Caco-2 (cell line): ENCODE results near the gene TLR8. TPM values are rescaled to one million over a fixed set of nuclear protein-coding genes. Genes with fewer than 3 reads are reported as not detected.
A peak's percentile ranks its signal among the peaks of the same experiment; 100 is the strongest.

ENCODE experiments used
- Bru-seq: library from RNA; stranded (reverse); fragments of 400-500 nt; gene quantifications from one replicate; lab custom pipeline; 2021; lab: Mats Ljungman, UMichigan
- BruChase-seq, 2 experiments: library from RNA; stranded (reverse); fragments of 400-500 nt; gene quantifications; one replicate each; lab custom pipeline; 2021; lab: Mats Ljungman, UMichigan
- BruUV-seq: library from RNA; stranded (reverse); fragments of 400-500 nt; replicated peaks from 2 replicates; lab custom pipeline; 2021; lab: Mats Ljungman, UMichigan
- CTCF ChIA-PET: fragments of 300-600 bp; sonication (Branson Sonifier 250); formaldehyde crosslinking; loops from one replicate; lab custom pipeline; 2022; ENCODE audit warnings: antibody characterized with exemption; lab: Charles Lee
- POLR2A ChIA-PET: fragments of 300-600 bp; sonication (Branson Sonifier 250); formaldehyde crosslinking; loops from one replicate; lab custom pipeline; 2022; ENCODE audit warnings: antibody characterized with exemption; lab: Charles Lee
- DNase-seq, 2 experiments: peaks; one replicate each; pipeline versions ENCODE4 v3.0.0 to v3.0.0-alpha.2; 2020 to 2022
- H3K27me3 ChIP-seq: replicated peaks from 2 replicates; pipeline ENCODE4 v1.6.0; 2011; ENCODE audit warnings: low read length; ENCODE audit not compliant: control insufficient read depth, insufficient read depth
- H3K36me3 ChIP-seq: 2 replicates; pipeline ENCODE4 v1.5.1; 2011; ENCODE audit warnings: low read length; ENCODE audit not compliant: control insufficient read depth, insufficient read depth
- H3K4me1 ChIP-seq: fragments of 250-450 bp; sonication (Bioruptor Pico); 2 replicates; pipeline ENCODE4 v1.5.1; 2020; ENCODE audit warnings: mild to moderate bottlenecking
- H3K4me3 ChIP-seq: 2 replicates; pipeline ENCODE4 v1.5.1; 2011; ENCODE audit warnings: low read depth, mild to moderate bottlenecking, control low read depth, low read length
- H3K9me3 ChIP-seq: fragments of 250-450 bp; sonication (Bioruptor Pico); 2 replicates; pipeline ENCODE4 v1.5.1; 2020; ENCODE audit warnings: mild to moderate bottlenecking, moderate library complexity
- H3K27ac Mint-ChIP-seq: one replicate; pipeline ENCODE4 v1.8.0; 2022; ENCODE audit warnings: mixed read lengths; ENCODE audit not compliant: unreplicated experiment
- H3K27me3 Mint-ChIP-seq: one replicate; pipeline ENCODE4 v1.8.0; 2022; ENCODE audit warnings: mixed read lengths; ENCODE audit not compliant: insufficient read depth, unreplicated experiment
- H3K36me3 Mint-ChIP-seq: one replicate; pipeline ENCODE4 v1.8.0; 2022; ENCODE audit warnings: mild to moderate bottlenecking, mixed read lengths; ENCODE audit not compliant: insufficient read depth, unreplicated experiment
- H3K4me1 Mint-ChIP-seq: one replicate; pipeline ENCODE4 v1.8.0; 2022; ENCODE audit warnings: low read depth, mixed read lengths; ENCODE audit not compliant: unreplicated experiment
- H3K4me3 Mint-ChIP-seq: one replicate; pipeline ENCODE4 v1.8.0; 2022; ENCODE audit warnings: mild to moderate bottlenecking, moderate library complexity, mixed read lengths; ENCODE audit not compliant: unreplicated experiment
- H3K9me3 Mint-ChIP-seq: one replicate; pipeline ENCODE4 v1.8.0; 2022; ENCODE audit warnings: mixed read lengths; ENCODE audit not compliant: unreplicated experiment
- intact Hi-C: fragments of 100-400 bp; cut with micrococcal nuclease; formaldehyde crosslinking; loops from one replicate; pipeline ENCODE4 v1.10.0; 2022; ENCODE audit not compliant: unreplicated experiment
- long read RNA-seq: library from polyadenylated mRNA; stranded (forward); transcript quantifications from one replicate; pipeline ENCODE4 v2.0.0, GENCODE V29; 2022
- total RNA-seq: library from RNA; stranded (reverse); gene quantifications from 2 replicates; pipeline ENCODE4 v1.2.3, GENCODE V29; 2022
- TF ChIP-seq, protein P1 (sequence below), 2 experiments: fragments of 200-600 bp in 1 of 2; IDR thresholded peaks; 1 replicate in 1 of 2; 2 replicates in 1 of 2; pipeline versions ENCODE4 v1.5.1 to v1.8.0; 2011 to 2022; ENCODE audit warnings: antibody characterized with exemption in 1 of 2, control low read depth in 1 of 2, inconsistent platforms in 1 of 2, low read depth in 1 of 2, low read length in 1 of 2, mild to moderate bottlenecking in 1 of 2, moderate library complexity in 1 of 2; ENCODE audit not compliant: insufficient read depth in 1 of 2, severe bottlenecking in 1 of 2, unreplicated experiment in 1 of 2

Gene TLR8
- total RNA-seq (not detected in 2 replicates), Bru-seq, nascent RNA (percentile 5 among the genes with signal in this experiment), BruChase-seq, experiment 1, labeled RNA remaining after a 2-hour chase (percentile 9 among the genes with signal in this experiment), BruChase-seq, experiment 2, labeled RNA remaining after a 6-hour chase (not detected)
- long read RNA-seq: 0 reads

- Mint-ChIP-seq H3K4me3 (no peak within 1 kb of the TSS), H3K27me3 (no peaks in the 10 kb centered on the region), H3K9me3 (no peaks in the 10 kb centered on the region), H3K36me3 (no peaks in the 10 kb centered on the region), H3K27ac (no peak within 1 kb of the TSS), H3K4me1 (no peaks in the 10 kb centered on the region)
- ChIA-PET CTCF (no interaction called here), POLR2A (no interaction called here)
- no peak for DNase-seq
- no TSS peak for BruUV-seq
- Histone ChIP-seq H3K27me3 (no peaks in the 10 kb centered on the region), H3K36me3 (no peaks in the 10 kb centered on the region), H3K9me3 (no peaks in the 10 kb centered on the region), H3K4me1 (no peaks in the 10 kb centered on the region), H3K4me3 (no peak within 1 kb of the TSS)
- TF ChIP-seq, protein P1, sequence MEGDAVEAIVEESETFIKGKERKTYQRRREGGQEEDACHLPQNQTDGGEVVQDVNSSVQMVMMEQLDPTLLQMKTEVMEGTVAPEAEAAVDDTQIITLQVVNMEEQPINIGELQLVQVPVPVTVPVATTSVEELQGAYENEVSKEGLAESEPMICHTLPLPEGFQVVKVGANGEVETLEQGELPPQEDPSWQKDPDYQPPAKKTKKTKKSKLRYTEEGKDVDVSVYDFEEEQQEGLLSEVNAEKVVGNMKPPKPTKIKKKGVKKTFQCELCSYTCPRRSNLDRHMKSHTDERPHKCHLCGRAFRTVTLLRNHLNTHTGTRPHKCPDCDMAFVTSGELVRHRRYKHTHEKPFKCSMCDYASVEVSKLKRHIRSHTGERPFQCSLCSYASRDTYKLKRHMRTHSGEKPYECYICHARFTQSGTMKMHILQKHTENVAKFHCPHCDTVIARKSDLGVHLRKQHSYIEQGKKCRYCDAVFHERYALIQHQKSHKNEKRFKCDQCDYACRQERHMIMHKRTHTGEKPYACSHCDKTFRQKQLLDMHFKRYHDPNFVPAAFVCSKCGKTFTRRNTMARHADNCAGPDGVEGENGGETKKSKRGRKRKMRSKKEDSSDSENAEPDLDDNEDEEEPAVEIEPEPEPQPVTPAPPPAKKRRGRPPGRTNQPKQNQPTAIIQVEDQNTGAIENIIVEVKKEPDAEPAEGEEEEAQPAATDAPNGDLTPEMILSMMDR (IDR thresholded peaks at IDR 0.05; ENCODE audit: insufficient read depth in 1 of 2, low read depth in 1 of 2, low read length in 1 of 2, severe bottlenecking in 1 of 2, unreplicated experiment in 1 of 2): no peak
- intact Hi-C loops: no loop called here
Observed at GRCh38 chrX:12906046-12906761, at the start of gene TLR8. Gene TLR8, plus strand, starts transcription at chrX:12906620. Its CDS starts 87 bp downstream, at chrX:12906707.

DNA sequence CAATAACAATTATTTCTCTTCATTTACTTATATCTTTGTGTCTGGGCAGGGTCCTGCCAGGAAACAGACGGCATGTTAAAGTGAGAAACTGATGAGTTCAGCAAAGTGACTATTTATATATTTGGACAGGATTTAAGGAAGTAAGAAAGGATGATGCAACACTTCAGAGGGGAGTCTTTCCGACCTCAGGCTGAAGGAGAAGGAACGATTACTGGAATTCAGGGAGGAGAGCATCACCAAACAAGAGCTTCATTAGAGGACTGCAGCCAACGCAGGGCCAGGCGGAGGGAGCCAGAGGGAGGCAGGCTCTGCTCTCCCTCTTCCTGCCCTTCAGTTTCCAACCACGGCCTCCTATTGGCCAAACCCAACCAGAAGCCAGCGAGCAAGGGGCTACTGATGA, 41.1 kb upstream of the TLR8 start:
- POLR2A ChIA-PET: no interaction called here
- Mint-ChIP-seq H3K9me3 (peaks cover 10% of the 10 kb centered on the region), H3K4me1 (peaks cover 6% of the 10 kb centered on the region), H3K27ac (no peak overlapping the region), H3K36me3 (no peaks in the 10 kb centered on the region), H3K27me3 (no peaks in the 10 kb centered on the region), H3K4me3 (no peak overlapping the region)
- no peak for DNase-seq
- TF ChIP-seq, protein P1 (IDR thresholded peaks at IDR 0.05; ENCODE audit: insufficient read depth in 1 of 2, low read depth in 1 of 2, low read length in 1 of 2, severe bottlenecking in 1 of 2, unreplicated experiment in 1 of 2): no peak
- no peaks in the 10 kb centered on the region for H3K4me1 ChIP-seq
- no peaks in the 10 kb centered on the region for H3K27me3 ChIP-seq
- H3K36me3 ChIP-seq: no peaks in the 10 kb centered on the region
- intact Hi-C loops: no loop called here
- CTCF ChIA-PET: no interaction called here
- no peak overlapping the region for H3K4me3 ChIP-seq
- BruUV-seq: no TSS peak
- H3K9me3 ChIP-seq: no peaks in the 10 kb centered on the region

DNA sequence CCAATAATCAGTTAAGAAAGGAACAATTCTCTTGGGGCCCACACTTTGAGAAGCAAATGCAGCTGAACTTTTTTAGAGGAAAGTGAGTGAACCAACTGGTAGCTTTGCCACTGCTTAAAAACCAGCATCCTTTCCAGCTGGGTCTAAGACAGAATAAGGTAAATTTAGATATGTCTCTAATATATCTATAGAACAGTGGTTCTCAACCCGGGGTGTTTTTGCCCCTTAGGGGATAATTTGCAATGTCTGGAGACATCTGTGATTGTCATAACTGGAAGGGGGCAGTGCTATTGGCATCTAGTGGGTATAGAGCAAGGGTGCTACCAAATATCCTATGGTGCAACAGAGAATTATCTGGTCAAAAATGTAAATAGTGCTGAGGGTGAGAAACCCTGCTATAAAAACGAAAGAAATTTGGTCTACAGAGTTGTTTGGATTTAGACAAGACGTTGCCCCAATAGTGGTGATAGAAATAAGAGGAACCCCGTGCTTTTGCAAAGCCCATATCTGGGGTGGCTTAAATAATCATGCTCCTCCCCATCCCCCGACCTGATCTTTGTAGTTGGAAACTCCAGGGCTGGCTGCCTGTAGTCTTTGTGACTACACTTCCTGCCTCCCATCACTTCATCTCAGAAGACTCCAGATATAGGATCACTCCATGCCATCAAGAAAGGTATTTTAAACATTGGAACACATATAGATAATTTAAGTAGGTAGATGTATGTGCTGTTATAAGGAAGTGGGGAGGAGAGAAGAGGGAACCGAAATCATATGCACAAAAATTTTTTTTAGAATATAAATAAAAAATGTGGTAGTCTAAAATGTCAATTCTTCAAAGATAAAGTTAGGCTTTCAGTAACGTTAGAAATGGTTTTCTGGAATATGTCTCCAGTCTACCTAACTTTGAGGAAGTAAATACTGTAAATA, 39.7 kb upstream of the TLR8 start, which contains the start of gene TLR7:
Gene TLR7 (plus strand): TSS at position 622 of the 927 bp plus-strand sequence. CDS start 507 bp downstream, outside the sequence.
- intact Hi-C loops: no loop called here
- Histone ChIP-seq H3K36me3 (no peaks in the 10 kb centered on the region), H3K9me3 (no peaks in the 10 kb centered on the region), H3K4me3 (no peak within 1 kb of the TSS), H3K27me3 (no peaks in the 10 kb centered on the region), H3K4me1 (no peaks in the 10 kb centered on the region)
- Mint-ChIP-seq H3K27me3 (no peaks in the 10 kb centered on the region), H3K4me3 (no peak within 1 kb of the TSS), H3K9me3 (peaks cover 10% of the 10 kb centered on the region), H3K4me1 (peaks cover 6% of the 10 kb centered on the region), H3K27ac (peak within 1 kb of the TSS; percentile 70), H3K36me3 (no peaks in the 10 kb centered on the region)
- TF ChIP-seq, protein P1 (IDR thresholded peaks at IDR 0.05; ENCODE audit: insufficient read depth in 1 of 2, low read depth in 1 of 2, low read length in 1 of 2, severe bottlenecking in 1 of 2, unreplicated experiment in 1 of 2): no peak
- ChIA-PET CTCF (no interaction called here), POLR2A (no interaction called here)
- no peak for DNase-seq
- no TSS peak for BruUV-seq
